Cardiac fibroblast (primary cell): Measurements from ENCODE around the gene ABCB4.

Source experiments
- DNase-seq, 2 donors: peaks; one replicate each; pipeline versions ENCODE4 v3.0.0 to v3.0.0-alpha.2; 2010; ENCODE audit warnings: low read depth in 2 of 2
- H3K4me3 ChIP-seq, 2 donors: replicated peaks in 1 of 2; 1 replicate in 1 of 2; 2 replicates in 1 of 2; pipeline ENCODE4 v1.5.1; 2011; ENCODE audit warnings: low read depth in 2 of 2, low read length in 2 of 2, mild to moderate bottlenecking in 2 of 2, moderate library complexity in 1 of 2
- CTCF ChIP-seq: IDR thresholded peaks from one replicate; pipeline ENCODE4 v1.5.1; 2011; ENCODE audit warnings: low read depth, mild to moderate bottlenecking, low read length, inconsistent platforms

ABCB4 gene

GRCh38 chr7:87475359-87476178, at the start of gene ABCB4:
ABCB4 (minus strand) TSS chr7:87475680; CDS start chr7:87475465, 215 bp downstream.
- TF ChIP-seq CTCF: no peak
- peak within 1 kb of the TSS; percentile 6 to 22 for H3K4me3 ChIP-seq
- DNase-seq: no peak

- TF ChIP-seq CTCF: no peak
- DNase-seq: no peak
- H3K4me3 ChIP-seq: no peak overlapping the region
Measured at GRCh38 chr7:87518735-87519134, 43.3 kb upstream of the ABCB4 start.

- DNase-seq: no peak
- no peak for TF ChIP-seq CTCF
- no peak overlapping the region for H3K4me3 ChIP-seq
Measured at GRCh38 chr7:87517891-87518290, 42.4 kb upstream of the ABCB4 start.

- no peak overlapping the region for H3K4me3 ChIP-seq
- DNase-seq: peak in 1 of 2 donors; percentile 3
- TF ChIP-seq CTCF: no peak
Measured at GRCh38 chr7:87517136-87517815, 41.8 kb upstream of the ABCB4 start.

- DNase-seq: no peak
- TF ChIP-seq CTCF: no peak
- no peak overlapping the region for H3K4me3 ChIP-seq
Measured at GRCh38 chr7:87513735-87514335, 38.4 kb upstream of the ABCB4 start.

GRCh38 chr7:87512906-87513305, 37.4 kb upstream of the ABCB4 start:
- TF ChIP-seq CTCF: no peak
- DNase-seq: no peak

More at GRCh38 chr7:87512906-87513305, 37.4 kb upstream of the ABCB4 start:
- no peak overlapping the region for H3K4me3 ChIP-seq
